OCI-LY1 (cell line): ENCODE data around the gene HDAC9.

Experiments
- H2AFZ ChIP-seq: fragments of 200-600 bp; sonication (generic), shearing (Covaris generic); 2 replicates; pipeline ENCODE4 v1.6.0; 2014; ENCODE audit warnings: antibody characterized with exemption, mild to moderate bottlenecking, low read length
- H3F3A ChIP-seq: fragments of 200-600 bp; sonication (generic), shearing (Covaris generic); 2 replicates; pipeline ENCODE4 v1.6.0; 2014; ENCODE audit warnings: mild to moderate bottlenecking, antibody characterized with exemption, low read length, moderate library complexity; ENCODE audit not compliant: insufficient read depth
- H3K27ac ChIP-seq: fragments of 200-600 bp; sonication (generic); 2 replicates; pipeline ENCODE4 v1.5.1; 2014; ENCODE audit warnings: low read length, mixed run types, mild to moderate bottlenecking, low read depth; ENCODE audit not compliant: poor library complexity, severe bottlenecking
- H3K27me3 ChIP-seq: fragments of 200-600 bp; sonication (generic); 2 replicates; pipeline ENCODE4 v1.6.0; 2014; ENCODE audit warnings: antibody characterized with exemption, mild to moderate bottlenecking, low read length, moderate library complexity; ENCODE audit not compliant: insufficient read depth
- H3K36me3 ChIP-seq: fragments of 200-600 bp; sonication (generic); 2 replicates; pipeline ENCODE4 v1.6.1; 2014; ENCODE audit warnings: mild to moderate bottlenecking, antibody characterized with exemption, low read length, moderate library complexity, mixed read lengths; ENCODE audit not compliant: insufficient read depth
- H3K4me1 ChIP-seq: fragments of 200-600 bp; sonication (generic); 2 replicates; pipeline ENCODE4 v1.5.1; 2014; ENCODE audit warnings: mild to moderate bottlenecking, low read length, moderate library complexity; ENCODE audit not compliant: insufficient read depth, severe bottlenecking
- H3K4me2 ChIP-seq: fragments of 200-600 bp; sonication (generic), shearing (Covaris generic); 2 replicates; pipeline ENCODE4 v1.6.1; 2014; ENCODE audit warnings: low read length
- H3K4me3 ChIP-seq: fragments of 200-600 bp; sonication (generic); 2 replicates; pipeline ENCODE4 v1.5.1; 2014; ENCODE audit warnings: low read length, low read depth, mild to moderate bottlenecking, mixed read lengths; ENCODE audit not compliant: poor library complexity, severe bottlenecking
- H3K79me2 ChIP-seq: fragments of 200-600 bp; shearing (Covaris generic); 2 replicates; pipeline ENCODE4 v1.6.1; 2016; ENCODE audit warnings: mixed run types, low read length, mixed read lengths; ENCODE audit not compliant: insufficient read depth
- H3K9ac ChIP-seq: fragments of 200-600 bp; sonication (generic), shearing (Covaris generic); 2 replicates; pipeline ENCODE4 v1.6.1; 2014; ENCODE audit warnings: mild to moderate bottlenecking, low read length, mixed read lengths
- H3K9me2 ChIP-seq: fragments of 200-600 bp; sonication (generic), shearing (Covaris generic); 2 replicates; pipeline ENCODE4 v1.6.1; 2014; ENCODE audit warnings: low read depth, mild to moderate bottlenecking, low read length, mixed read lengths
- H3K9me3 ChIP-seq: fragments of 200-600 bp; shearing (Covaris generic); 2 replicates; pipeline ENCODE4 v1.6.1; 2014; ENCODE audit warnings: low read length, mixed read lengths
- H4K20me1 ChIP-seq: fragments of 200-600 bp; sonication (generic), shearing (Covaris generic); 2 replicates; pipeline ENCODE4 v1.6.0; 2016; ENCODE audit warnings: mild to moderate bottlenecking, low read length; ENCODE audit not compliant: insufficient read depth
- CTCF ChIP-seq: fragments of 200-600 bp; sonication (generic), shearing (Covaris generic); IDR thresholded peaks from 2 replicates; pipeline ENCODE4 v1.5.1; 2017; ENCODE audit warnings: mild to moderate bottlenecking, antibody characterized with exemption, low read length, moderate library complexity, mixed read lengths
- EZH2 ChIP-seq: fragments of 200-600 bp; sonication (generic), shearing (Covaris generic); IDR thresholded peaks from 2 replicates; pipeline ENCODE4 v1.8.0; 2017; ENCODE audit warnings: borderline replicate concordance, mixed run types, mild to moderate bottlenecking, antibody characterized with exemption, low read length, moderate library complexity, mixed read lengths

HDAC9 gene

GRCh38 chr7:18597754-18598153 lies 102.2 kb downstream of the HDAC9 start:
- H3K27ac ChIP-seq, result no peak overlapping the region
- H3K4me1 ChIP-seq, result no peaks in the 10 kb centered on the region
- H3K27me3 ChIP-seq, result no peaks in the 10 kb centered on the region
- H3K4me2 ChIP-seq, result no peak overlapping the region
- H3F3A ChIP-seq, result 0 out of 2 replicates have a peak, but pooled peaks cover 4% of the 10 kb centered on the region
- peaks cover 16% of the 10 kb centered on the region for H3K9me3 ChIP-seq
- no peaks in the 10 kb centered on the region for H3K79me2 ChIP-seq
- H2AFZ ChIP-seq, result no peak overlapping the region
- peaks cover 76% of the 10 kb centered on the region for H3K36me3 ChIP-seq
- TF ChIP-seq EZH2, result no peak
- no peak for TF ChIP-seq CTCF
- H4K20me1 ChIP-seq, result no peaks in the 10 kb centered on the region
- no peaks in the 10 kb centered on the region for H3K9me2 ChIP-seq
- no peak overlapping the region for H3K4me3 ChIP-seq
- H3K9ac ChIP-seq, result no peak overlapping the region

- Histone ChIP-seq H3K36me3 (peaks cover 32% of the 10 kb centered on the region), H3K4me2 (no peak overlapping the region)
These were observed 111.5 kb downstream of the HDAC9 start for GRCh38 chr7:18607025-18607424.

GRCh38 chr7:18610331-18610948 lies 114.9 kb downstream of the HDAC9 start:
- Histone ChIP-seq H3K9me3 (peaks cover under 1% of the 10 kb centered on the region), H3K27me3 (no peaks in the 10 kb centered on the region), H3K27ac (no peak overlapping the region), H3K4me2 (no peak overlapping the region), H4K20me1 (no peaks in the 10 kb centered on the region), H2AFZ (no peak overlapping the region), H3K4me1 (no peaks in the 10 kb centered on the region), H3F3A (no peaks in the 10 kb centered on the region), H3K9ac (no peak overlapping the region), H3K9me2 (no peaks in the 10 kb centered on the region), H3K79me2 (no peaks in the 10 kb centered on the region), H3K4me3 (no peak overlapping the region), H3K36me3 (peaks cover 5% of the 10 kb centered on the region)
- peak; percentile 95 for TF ChIP-seq CTCF
- TF ChIP-seq EZH2, result no peak

More at GRCh38 chr7:18607025-18607424, 111.5 kb downstream of the HDAC9 start:
- Histone ChIP-seq H3F3A (0 out of 2 replicates have a peak, but pooled peaks cover 6% of the 10 kb centered on the region), H3K27me3 (no peaks in the 10 kb centered on the region), H3K9me2 (no peaks in the 10 kb centered on the region), H3K9ac (no peak overlapping the region), H2AFZ (no peak overlapping the region), H3K4me1 (no peaks in the 10 kb centered on the region), H4K20me1 (no peaks in the 10 kb centered on the region), H3K79me2 (no peaks in the 10 kb centered on the region), H3K9me3 (peaks cover 21% of the 10 kb centered on the region), H3K4me3 (no peak overlapping the region), H3K27ac (no peak overlapping the region)
- TF ChIP-seq EZH2, result no peak
- TF ChIP-seq CTCF, result no peak
